Transverse colon (tissue), 4 donors: ENCODE data around the gene MEF2A. TPM values are rescaled to one million over a fixed set of nuclear protein-coding genes. Genes with fewer than 3 reads are reported as not detected.

Experiments
- DNase-seq: peaks from one replicate; pipeline ENCODE4 v3.0.0-alpha.2; 2019
- H3K27ac ChIP-seq, 4 donors: fragments of 200-600 bp; sonication (generic); 2 replicates each; pipeline ENCODE4 v1.5.1; 2016 to 2018; ENCODE audit warnings: inconsistent platforms in 4 of 4
- H3K27me3 ChIP-seq: fragments of 200-600 bp; sonication (generic); 2 replicates; pipeline ENCODE4 v1.5.1; 2017; ENCODE audit warnings: inconsistent platforms
- H3K36me3 ChIP-seq, 4 donors: fragments of 200-600 bp; sonication (generic); 2 replicates each; pipeline ENCODE4 v1.5.1; 2017 to 2019; ENCODE audit warnings: inconsistent platforms in 4 of 4
- H3K4me1 ChIP-seq, 4 donors: fragments of 200-600 bp; sonication (generic); 2 replicates each; pipeline ENCODE4 v1.5.1; 2017 to 2020; ENCODE audit warnings: inconsistent platforms in 4 of 4
- H3K4me3 ChIP-seq, 4 donors: fragments of 200-600 bp; sonication (generic); 1 replicate in 1 of 4; 2 replicates in 3 of 4; pipeline versions ENCODE4 v1.5.1 to v1.6.1; 2017 to 2019; ENCODE audit warnings: inconsistent platforms in 4 of 4
- H3K9me3 ChIP-seq, 2 donors: fragments of 200-600 bp; sonication (generic); 2 replicates each; pipeline ENCODE4 v1.5.1; 2017 to 2019; ENCODE audit warnings: inconsistent platforms in 2 of 2
- EP300 ChIP-seq: sonication (generic); formaldehyde crosslinking; IDR thresholded peaks from one replicate; pipeline ENCODE4 v1.6.1; 2017; ENCODE audit warnings: antibody characterized with exemption, low read depth
- POLR2A ChIP-seq: fragments of 450-650 bp; IDR thresholded peaks from one replicate; pipeline ENCODE4 v1.6.1; 2016; ENCODE audit warnings: antibody characterized with exemption, mild to moderate bottlenecking, moderate library complexity
- POLR2AphosphoS5 ChIP-seq, 3 donors: sonication (generic); formaldehyde crosslinking; IDR thresholded peaks; one replicate each; pipeline ENCODE4 v1.6.1; 2016; ENCODE audit warnings: antibody characterized with exemption in 3 of 3
- WGBS, 2 donors: methylation state at CpG; one replicate each; pipeline ENCODE4 v1.1.5; 2018; ENCODE audit warnings: low coverage in 1 of 2; 5-methylcytosine and 5-hydroxymethylcytosine counted together
- in situ Hi-C, 4 donors: fragments of 200-750 bp; cut with MboI; loops; one replicate each; pipeline versions ENCODE4 v1.15.0 to v1.15.1; 2017; ENCODE audit warnings: low sequenced_read_pairs in 3 of 4, low pct_ligation_motif_present in 1 of 4, low pct_unique_long_range_greater_than_20kb in 1 of 4
- intact Hi-C: fragments of 100-400 bp; cut with DNase I; formaldehyde crosslinking; loops from one replicate; pipeline ENCODE4 v1.15.1; 2023; ENCODE audit warnings: low total_unique reads
- total RNA-seq, 4 donors: library from RNA; depleted of rRNA; stranded (reverse); fragments of >200 nt; gene quantifications; one replicate each; pipeline ENCODE4 v1.1.0, GENCODE V29; 2016
- TF ChIP-seq, protein P1 (sequence below), 5 experiments: fragments of 200-600 bp in 3 of 5; fragments of 450-650 bp in 2 of 5; sonication (generic) in 3 of 5; IDR thresholded peaks; 1 replicate in 2 of 5; 2 replicates in 3 of 5; pipeline ENCODE4 v1.5.1; 2016 to 2017; ENCODE audit warnings: antibody characterized with exemption in 5 of 5, inconsistent platforms in 3 of 5, mild to moderate bottlenecking in 2 of 5, moderate library complexity in 1 of 5

Gene MEF2A
- total RNA-seq, 4 donors from 2014 or later = 37.4 to 62.5 (median 51.8) TPM

DNA sequence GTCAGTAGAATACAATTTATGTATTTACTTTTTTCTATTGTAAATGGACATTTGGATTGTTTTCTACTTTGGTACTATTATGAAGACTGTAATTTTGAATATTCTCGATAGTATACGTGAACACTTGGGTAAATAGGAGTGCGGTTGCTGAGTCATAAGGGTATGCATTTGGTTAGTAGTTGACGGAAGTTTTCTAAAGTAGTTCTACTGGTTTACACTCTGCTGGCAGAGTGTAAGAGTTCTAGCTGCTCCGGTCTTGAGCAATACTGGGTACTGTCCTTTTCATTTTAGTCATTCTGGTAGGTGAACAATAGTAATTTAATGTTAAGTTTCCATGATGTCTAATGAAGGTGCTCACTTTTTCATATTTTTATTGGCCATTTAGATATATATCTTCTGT, 70.0 kb downstream of the MEF2A start:
- in situ Hi-C loops (no loop called here), intact Hi-C loops (no loop called here)
- Histone ChIP-seq H3K36me3 (peaks cover 0 to 11% (median 3%) of the 10 kb centered on the region in 4 donors), H3K9me3 (no peaks in the 10 kb centered on the region), H3K4me3 (no peak overlapping the region), H3K27me3 (no peaks in the 10 kb centered on the region), H3K4me1 (peaks cover 0 to 8% (median under 1%) of the 10 kb centered on the region in 4 donors), H3K27ac (no peak overlapping the region)
- no peak for DNase-seq
- TF ChIP-seq POLR2A (no peak), POLR2AphosphoS5 (IDR thresholded peaks at IDR 0.05) (no peak), EP300 (no peak)
- TF ChIP-seq, protein P1, sequence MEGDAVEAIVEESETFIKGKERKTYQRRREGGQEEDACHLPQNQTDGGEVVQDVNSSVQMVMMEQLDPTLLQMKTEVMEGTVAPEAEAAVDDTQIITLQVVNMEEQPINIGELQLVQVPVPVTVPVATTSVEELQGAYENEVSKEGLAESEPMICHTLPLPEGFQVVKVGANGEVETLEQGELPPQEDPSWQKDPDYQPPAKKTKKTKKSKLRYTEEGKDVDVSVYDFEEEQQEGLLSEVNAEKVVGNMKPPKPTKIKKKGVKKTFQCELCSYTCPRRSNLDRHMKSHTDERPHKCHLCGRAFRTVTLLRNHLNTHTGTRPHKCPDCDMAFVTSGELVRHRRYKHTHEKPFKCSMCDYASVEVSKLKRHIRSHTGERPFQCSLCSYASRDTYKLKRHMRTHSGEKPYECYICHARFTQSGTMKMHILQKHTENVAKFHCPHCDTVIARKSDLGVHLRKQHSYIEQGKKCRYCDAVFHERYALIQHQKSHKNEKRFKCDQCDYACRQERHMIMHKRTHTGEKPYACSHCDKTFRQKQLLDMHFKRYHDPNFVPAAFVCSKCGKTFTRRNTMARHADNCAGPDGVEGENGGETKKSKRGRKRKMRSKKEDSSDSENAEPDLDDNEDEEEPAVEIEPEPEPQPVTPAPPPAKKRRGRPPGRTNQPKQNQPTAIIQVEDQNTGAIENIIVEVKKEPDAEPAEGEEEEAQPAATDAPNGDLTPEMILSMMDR (IDR thresholded peaks at IDR 0.05) = no peak
- WGBS, 2 donors = 88 to 98% methylated on average over 5 of the region's 5 CpGs

DNA sequence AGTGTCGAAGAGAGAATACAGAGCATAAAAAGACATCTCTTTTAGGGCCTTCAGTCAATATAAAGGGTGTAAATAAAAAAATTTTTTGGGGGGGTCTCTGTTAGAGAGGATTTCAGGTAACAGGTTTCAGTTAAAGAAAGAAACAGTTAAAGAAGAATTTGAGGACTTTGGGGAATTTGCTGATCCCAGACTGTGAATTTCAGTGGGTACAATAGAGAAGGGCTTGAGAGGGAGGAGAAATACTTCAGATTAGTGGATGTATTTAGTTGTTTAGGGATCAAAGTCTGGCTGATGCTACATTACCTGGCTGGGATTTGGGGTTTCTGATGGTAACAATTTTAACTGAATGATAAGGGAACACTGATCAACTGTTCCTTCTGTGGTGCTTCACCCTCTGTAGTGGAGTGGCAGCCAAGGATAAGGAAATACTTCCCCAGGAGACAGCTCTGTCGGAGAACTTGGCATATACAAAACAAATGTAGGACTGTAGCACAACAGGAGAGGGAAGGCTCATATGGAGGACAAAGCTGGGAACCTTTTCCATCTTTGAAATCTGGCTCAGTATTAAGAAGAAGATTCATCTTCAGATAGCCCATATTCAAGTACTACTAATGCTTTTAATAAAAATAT, 79.2 kb downstream of the MEF2A start:
- intact Hi-C loops = no loop called here
- WGBS, 2 donors = 91 to 100% methylated on average over 1 to 2 of the region's 2 CpGs
- H3K27ac ChIP-seq = no peak overlapping the region

DNA sequence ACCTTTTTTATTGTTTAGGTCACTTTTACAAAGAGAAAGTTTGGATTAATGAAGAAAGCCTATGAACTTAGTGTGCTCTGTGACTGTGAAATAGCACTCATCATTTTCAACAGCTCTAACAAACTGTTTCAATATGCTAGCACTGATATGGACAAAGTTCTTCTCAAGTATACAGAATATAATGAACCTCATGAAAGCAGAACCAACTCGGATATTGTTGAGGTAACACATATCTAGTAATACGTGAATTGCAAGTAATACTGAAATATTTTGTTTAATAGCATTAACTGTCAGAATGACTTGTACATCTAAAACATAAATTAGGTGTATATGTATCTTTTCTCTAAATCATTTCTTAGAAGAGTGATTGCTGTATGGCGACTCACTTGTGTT, 79.8 kb downstream of the MEF2A start:
- peaks cover 0 to 4% of the 10 kb centered on the region in 2 donors for H3K9me3 ChIP-seq
- in situ Hi-C loops = no loop called here
- no peaks in the 10 kb centered on the region for H3K27me3 ChIP-seq
- peaks cover 0 to 8% (median 3%) of the 10 kb centered on the region in 4 donors for H3K36me3 ChIP-seq
- H3K4me3 ChIP-seq = no peak overlapping the region
- TF ChIP-seq POLR2AphosphoS5 (IDR thresholded peaks at IDR 0.05) (no peak), EP300 (no peak), POLR2A (no peak)
- TF ChIP-seq, protein P1 (IDR thresholded peaks at IDR 0.05) = no peak
- WGBS, 2 donors = 89 to 98% methylated on average over 3 of the region's 3 CpGs
- intact Hi-C loops = no loop called here
- H3K4me1 ChIP-seq = no peaks in the 10 kb centered on the region
- no peak for DNase-seq
- no peak overlapping the region for H3K27ac ChIP-seq

More for the DNA sequence above, 79.2 kb downstream of the MEF2A start:
- H3K4me1 ChIP-seq = no peaks in the 10 kb centered on the region
- DNase-seq = no peak
- in situ Hi-C loops = no loop called here
- peaks cover 0 to 4% of the 10 kb centered on the region in 2 donors for H3K9me3 ChIP-seq
- peaks cover 0 to 8% (median 3%) of the 10 kb centered on the region in 4 donors for H3K36me3 ChIP-seq
- TF ChIP-seq POLR2A (no peak), EP300 (no peak), POLR2AphosphoS5 (IDR thresholded peaks at IDR 0.05) (no peak)
- TF ChIP-seq, protein P1 (IDR thresholded peaks at IDR 0.05) = no peak
- H3K27me3 ChIP-seq = no peaks in the 10 kb centered on the region
- no peak overlapping the region for H3K4me3 ChIP-seq

DNA sequence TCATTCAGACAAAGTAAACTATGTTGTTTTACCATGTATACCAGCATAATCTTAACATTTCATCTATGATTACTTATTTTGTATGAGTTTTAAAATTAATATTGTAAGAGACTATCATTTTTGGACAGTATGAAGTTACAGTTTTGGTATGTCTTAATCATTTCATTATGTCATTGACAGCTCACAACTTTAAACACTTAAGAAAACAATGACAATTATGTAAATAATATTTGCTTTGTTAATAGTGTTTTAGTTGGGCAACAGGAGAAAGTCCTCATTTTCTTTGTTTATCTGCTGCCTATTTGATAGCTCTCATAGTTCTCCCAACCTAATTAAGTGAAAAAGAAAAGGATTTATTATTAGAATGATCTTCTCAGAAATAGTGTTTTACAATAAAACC, 80.2 kb downstream of the MEF2A start:
- no peak overlapping the region for H3K4me3 ChIP-seq
- no peaks in the 10 kb centered on the region for H3K27me3 ChIP-seq
- intact Hi-C loops = no loop called here
- no peak overlapping the region for H3K27ac ChIP-seq
- TF ChIP-seq POLR2AphosphoS5 (IDR thresholded peaks at IDR 0.05) = no peak
- TF ChIP-seq EP300 = no peak
- TF ChIP-seq, protein P1 (IDR thresholded peaks at IDR 0.05) = no peak
- TF ChIP-seq POLR2A = no peak
- H3K36me3 ChIP-seq = peaks cover 0 to 8% (median 3%) of the 10 kb centered on the region in 4 donors
- no peak for DNase-seq
- H3K9me3 ChIP-seq = peaks cover 0 to 4% of the 10 kb centered on the region in 2 donors
- H3K4me1 ChIP-seq = no peaks in the 10 kb centered on the region
- in situ Hi-C loops = no loop called here
